HG03135 (cell line): ENCODE measurements around the gene KRT3.

Experiments used
- ATAC-seq: cut with Tn5 transposase; IDR thresholded peaks from one replicate; pipeline ENCODE4 v1.9.1; 2021; ENCODE audit warnings: mild to moderate bottlenecking, moderate library complexity; ENCODE audit not compliant: unreplicated experiment

The KRT3 gene

GRCh38 chr12:52814710-52815155 lies 18.8 kb upstream of the KRT3 start:
- no peak for ATAC-seq

- no peak for ATAC-seq
Measured at GRCh38 chr12:52813885-52814709, 18.2 kb upstream of the KRT3 start, which contains the start of gene KRT4. Gene KRT4, minus strand, starts transcription at chr12:52814116. Its CDS starts 58 bp downstream, at chr12:52814058.

GRCh38 chr12:52813203-52813819 lies 17.4 kb upstream of the KRT3 start:
- no peak for ATAC-seq

- ATAC-seq = no peak
Measured at GRCh38 chr12:52812749-52813148, 16.8 kb upstream of the KRT3 start.

GRCh38 chr12:52812073-52812400 lies 16.1 kb upstream of the KRT3 start:
- no peak for ATAC-seq

GRCh38 chr12:52811191-52812072 lies 15.5 kb upstream of the KRT3 start:
- no peak for ATAC-seq

- ATAC-seq = no peak
Measured at GRCh38 chr12:52810554-52810953, 14.6 kb upstream of the KRT3 start.

- ATAC-seq = no peak
Measured at GRCh38 chr12:52809166-52809565, 13.2 kb upstream of the KRT3 start.

GRCh38 chr12:52808573-52809160 lies 12.8 kb upstream of the KRT3 start:
- no peak for ATAC-seq

- no peak for ATAC-seq
Measured at GRCh38 chr12:52807544-52808470, 11.9 kb upstream of the KRT3 start.

- ATAC-seq = no peak
Measured at GRCh38 chr12:52806821-52807543, 11.1 kb upstream of the KRT3 start.

GRCh38 chr12:52806169-52806811 lies 10.4 kb upstream of the KRT3 start:
- no peak for ATAC-seq

GRCh38 chr12:52805739-52806138 lies 9.8 kb upstream of the KRT3 start:
- ATAC-seq = no peak

- ATAC-seq = no peak
Measured at GRCh38 chr12:52805000-52805399, 9.1 kb upstream of the KRT3 start.

GRCh38 chr12:52802442-52802841 lies 6.5 kb upstream of the KRT3 start:
- no peak for ATAC-seq

- no peak for ATAC-seq
Measured at GRCh38 chr12:52801773-52802172, 5.9 kb upstream of the KRT3 start.

GRCh38 chr12:52800259-52800917 lies 4.5 kb upstream of the KRT3 start:
- no peak for ATAC-seq

- no peak for ATAC-seq
Measured at GRCh38 chr12:52799505-52800211, 3.7 kb upstream of the KRT3 start.
